HG03139 (cell line): ENCODE results near the gene CYP4B1.

Experiments used
- ATAC-seq: cut with Tn5 transposase; IDR thresholded peaks from one replicate; pipeline ENCODE4 v1.9.1; 2021; ENCODE audit not compliant: unreplicated experiment

CYP4B1 gene

DNA sequence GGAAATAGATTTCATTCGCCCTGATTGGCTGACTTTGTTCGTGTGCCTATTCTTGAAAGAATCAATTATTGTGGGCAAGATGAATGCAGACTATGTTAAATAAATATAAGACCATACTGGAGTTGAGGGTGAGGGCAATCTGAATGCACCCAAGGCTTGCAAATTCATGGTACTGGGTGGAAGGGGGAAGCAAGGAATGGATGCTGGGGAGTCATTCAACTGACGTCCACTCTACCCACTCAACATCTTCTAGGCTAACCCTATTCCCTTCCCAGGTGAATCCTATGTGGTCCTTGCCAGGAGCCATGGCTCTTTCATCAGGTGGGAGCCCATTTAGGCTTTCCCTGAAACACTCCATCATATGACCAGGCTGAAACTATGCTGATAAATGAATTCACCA lies 5.7 kb upstream of the CYP4B1 start:
- ATAC-seq = no peak

DNA sequence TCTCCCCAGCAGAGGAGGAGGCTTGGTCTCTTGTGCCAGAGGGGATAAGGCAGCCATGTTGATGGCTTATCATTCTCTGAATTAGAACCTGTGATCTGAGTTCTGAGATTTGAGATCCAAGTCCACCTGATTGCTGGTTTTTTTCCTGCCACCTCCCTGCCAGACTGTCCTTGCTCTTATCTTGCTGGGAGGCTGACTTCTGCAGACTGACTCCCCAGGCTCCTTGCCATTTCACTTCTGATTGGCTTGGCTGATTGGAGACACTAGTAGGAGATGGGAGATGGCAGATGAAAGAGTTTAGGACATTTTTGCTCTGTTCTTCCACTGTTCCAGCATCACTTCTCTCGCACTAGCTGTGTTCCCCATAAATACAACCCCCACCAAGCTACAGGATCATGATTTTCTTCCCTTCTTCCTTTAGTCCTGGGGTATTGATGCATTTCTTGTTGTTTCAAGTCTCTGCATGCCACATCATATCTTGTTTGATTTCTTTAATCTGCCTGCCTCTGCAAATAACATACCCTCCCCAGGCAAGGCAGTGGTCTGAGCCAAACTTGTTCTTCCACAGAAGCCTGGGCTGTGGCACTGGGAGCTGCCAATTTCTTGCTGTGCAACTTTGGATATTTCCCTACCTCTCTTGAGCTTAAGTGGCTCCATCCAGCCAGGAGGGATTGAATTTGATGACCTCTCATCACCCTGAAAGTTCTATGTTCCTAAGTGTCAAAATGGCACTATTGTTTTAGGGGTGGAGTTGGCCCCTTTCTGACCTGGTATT lies 963 bp upstream of the CYP4B1 start:
- no peak for ATAC-seq

DNA sequence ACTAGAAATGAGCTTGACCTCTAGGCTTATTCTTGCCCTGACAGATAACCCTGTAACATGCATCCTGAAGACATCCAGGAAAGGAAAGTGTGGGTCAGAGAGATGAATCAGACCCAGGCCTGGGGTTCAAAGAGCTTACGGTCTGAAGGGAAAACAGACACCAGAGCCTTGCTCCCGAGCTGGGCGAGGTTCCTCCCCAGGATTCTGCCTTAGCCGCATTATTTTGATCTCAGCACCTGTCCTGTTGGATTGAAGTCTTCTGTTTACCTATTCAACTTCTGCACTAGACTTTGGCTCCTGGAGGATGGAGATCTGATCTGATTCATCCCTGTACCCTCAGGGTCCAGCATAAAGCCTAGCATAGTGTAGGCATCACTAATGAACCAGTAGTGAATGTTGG lies 1.9 kb downstream of the CYP4B1 start:
- ATAC-seq = no peak

DNA sequence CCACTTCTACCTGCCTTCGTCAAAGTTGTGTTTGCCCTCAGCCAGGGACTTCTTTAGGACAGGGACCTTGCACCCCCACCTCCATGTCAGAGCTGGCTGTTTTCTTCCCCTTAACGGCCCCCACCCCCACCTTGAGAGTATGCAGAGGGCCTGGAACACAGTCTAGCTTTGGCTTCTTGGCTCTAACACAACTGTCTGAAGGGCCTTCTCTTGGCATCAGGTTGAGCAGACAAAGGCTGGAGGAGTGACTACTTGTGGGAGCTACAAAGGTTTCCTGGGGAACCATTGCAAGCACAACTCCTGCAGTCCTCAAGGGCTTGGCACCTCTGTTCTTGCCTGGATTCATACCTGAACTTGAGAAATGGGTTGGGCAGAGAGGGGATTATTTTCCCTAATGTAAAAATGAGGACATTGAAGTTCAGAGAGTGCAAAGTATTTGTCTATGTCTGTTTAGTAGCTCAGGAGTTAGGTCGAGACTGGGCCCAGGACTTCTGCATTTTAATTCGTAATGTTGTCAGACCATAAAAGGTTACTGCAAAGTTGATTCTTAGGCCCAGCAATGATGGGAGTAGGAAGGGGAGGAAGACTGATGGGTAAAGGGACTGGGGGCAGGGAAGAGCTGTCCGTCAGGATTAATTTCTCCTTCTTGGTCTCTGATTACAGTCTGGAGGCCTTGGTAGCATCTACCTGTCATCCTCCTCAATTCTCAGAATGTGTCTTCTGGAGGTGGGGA lies 2.6 kb downstream of the CYP4B1 start:
- ATAC-seq = no peak

DNA sequence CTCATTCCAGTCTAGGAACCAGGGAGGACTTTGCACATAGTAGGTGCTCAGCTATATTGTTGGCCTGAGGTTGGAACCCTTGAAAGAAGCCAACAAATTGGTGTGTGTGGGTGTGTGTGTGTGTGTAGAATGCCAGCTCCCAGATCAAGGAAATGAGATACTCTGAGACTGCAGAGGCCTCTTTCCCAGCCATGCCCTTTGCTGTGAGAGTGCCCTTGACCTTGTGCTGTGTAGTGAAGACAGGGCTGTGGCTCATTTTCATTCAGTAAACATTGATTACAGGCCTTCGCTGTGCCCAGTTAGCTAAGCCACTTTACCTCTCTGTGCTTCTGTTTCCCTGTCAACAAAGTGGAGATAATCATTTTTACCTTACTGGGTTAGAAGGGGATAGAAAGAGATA lies 3.2 kb downstream of the CYP4B1 start:
- no peak for ATAC-seq

DNA sequence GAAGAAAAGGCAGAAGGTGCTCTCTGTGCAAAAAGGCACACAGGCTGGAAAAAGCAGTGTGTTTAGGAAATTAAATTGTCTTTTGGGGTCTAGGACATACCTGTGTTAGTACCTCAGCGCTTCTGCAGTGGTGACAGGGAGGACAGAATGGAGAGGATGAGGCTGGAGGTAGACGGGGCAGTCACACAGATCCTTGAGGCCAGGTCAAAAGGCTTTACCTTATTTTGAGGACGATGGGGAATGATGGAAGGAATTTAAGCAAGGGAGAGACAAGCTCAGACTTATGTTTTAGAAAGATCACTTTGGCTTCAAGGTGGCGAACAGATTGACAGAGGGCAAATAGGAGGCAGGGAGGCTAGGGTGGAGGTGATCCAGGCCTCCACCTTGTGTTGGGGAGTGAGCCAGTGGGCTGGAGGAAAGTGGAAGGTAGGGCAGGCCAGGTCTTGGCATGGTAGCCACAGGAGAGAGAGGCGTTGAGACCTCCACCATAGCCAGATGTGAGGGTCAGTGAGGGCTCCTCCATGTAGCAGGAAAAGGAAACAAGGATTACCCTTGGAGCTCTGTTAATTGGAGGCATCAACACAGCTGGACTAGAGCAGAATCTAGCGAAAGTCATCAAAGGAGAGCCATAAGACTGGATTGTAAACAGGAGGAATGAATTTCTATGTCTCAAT lies 4.2 kb downstream of the CYP4B1 start:
- no peak for ATAC-seq

DNA sequence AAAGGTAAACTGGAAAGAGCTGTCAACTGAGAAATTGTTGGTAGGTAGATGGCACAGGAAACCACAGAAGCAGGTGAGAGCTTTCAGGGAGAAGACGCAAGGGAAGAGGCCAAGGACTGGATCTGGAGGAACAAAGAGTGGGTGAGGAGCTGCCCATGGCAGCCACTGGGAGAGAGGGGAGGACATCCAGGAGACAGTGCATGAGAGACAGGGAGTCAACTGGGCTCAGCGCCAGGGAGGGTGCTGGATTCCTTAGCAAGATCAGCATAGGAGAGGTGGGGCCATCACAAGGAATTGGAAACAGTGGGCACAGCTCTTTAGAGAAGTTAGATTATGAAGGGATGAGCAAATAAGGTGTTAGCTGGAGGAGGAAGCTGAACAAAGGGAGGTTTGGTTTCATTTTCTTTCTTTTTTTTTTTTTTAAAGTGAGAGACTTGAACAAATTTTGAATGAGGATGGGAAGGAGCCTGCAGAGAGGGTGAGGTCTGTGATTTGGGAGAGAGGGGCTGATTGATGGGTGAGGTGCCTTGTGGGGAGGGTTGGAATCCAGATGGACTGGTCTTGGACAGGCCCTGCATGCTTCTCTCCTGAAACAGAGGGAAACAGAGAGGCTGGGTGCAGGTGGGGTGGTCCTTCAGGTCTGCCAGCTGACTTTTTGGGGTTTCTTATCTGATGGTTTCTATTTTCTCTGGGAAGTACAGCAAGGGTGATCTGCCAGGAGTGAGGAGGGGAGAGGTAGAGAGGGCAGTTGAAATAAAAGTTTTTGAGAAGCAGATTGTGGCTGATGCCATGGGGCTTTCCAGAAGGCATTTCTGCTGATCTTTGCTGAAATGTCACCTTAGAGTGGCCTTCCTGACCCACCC lies 5.4 kb downstream of the CYP4B1 start:
- ATAC-seq = no peak

DNA sequence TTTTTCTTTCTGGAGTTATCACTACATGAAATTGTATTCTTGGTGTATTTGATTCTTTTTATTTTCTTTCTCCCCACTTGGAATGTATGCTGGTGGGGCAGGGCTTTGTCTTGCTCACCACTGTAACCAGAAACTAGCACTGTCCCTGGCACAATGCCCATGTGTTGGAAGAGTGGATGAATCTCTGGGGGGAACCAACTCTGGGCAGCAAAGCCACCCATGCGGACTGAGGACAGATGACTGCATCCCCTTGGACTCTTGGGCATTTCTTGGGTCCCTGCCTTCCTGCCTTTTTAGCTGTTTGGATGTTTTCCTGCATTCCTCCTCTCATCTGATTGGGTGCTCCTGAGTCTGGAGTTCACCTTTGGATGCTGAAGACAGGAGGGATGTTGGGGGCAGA lies 6.1 kb downstream of the CYP4B1 start:
- no peak for ATAC-seq

DNA sequence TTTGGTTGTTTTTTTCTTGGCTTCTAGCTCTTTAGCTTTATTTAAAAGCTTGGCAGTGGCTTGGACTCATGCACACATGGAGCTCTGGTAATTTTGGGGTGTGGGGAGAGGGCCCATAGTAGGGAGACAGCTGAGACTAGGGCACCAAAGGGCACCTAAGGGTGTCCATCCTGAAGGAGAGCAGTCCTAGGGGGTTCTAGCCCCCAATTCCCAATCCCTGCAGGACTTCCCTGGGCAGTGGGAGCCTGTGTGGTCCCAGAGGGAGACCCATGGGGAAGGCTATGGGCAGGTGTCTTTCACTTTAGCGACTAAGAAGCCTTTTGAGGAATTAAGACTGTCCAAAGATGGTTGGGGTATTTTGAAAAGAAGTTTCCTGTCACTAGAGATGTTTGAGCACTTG lies 6.9 kb downstream of the CYP4B1 start:
- no peak for ATAC-seq

DNA sequence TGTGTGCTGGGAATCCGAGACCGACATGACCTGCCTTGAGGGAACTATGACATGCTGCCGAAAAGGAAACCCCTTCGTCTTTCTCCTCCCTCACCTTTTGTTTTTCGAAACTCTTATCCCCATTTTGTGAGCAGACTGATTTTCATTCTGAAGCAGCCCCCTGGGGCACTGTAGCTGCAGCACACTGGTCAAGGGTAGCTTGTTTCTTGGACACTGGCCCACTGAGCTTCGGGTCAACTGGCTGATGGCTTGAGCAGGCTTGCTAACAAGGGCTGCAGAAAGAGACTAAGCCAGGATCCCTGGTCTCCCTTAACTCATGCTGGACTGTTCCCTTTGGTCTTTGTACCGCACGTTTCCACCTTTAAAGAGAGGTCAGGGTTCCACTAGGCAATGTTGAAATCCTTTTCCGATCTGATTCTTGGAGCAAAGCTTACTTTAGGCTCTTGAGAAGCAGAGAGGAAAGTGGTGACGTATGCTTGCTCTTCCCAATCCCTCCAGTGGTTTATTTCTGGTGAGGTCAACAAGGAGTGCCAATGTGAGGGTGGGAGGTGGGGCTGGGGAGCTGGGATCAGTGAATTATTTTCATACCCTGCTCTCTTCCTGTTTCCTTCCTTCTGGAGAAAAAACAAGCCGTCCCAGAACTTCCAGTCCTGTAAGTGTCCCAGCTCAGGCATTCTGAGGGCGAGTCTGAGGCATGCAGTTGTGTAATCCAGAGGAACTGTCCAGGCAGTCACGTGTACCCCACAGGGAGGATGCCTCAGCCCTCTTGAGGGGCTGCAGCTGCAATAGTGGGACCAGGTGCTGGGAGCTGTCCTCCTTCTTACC lies 7.6 kb downstream of the CYP4B1 start:
- no peak for ATAC-seq

DNA sequence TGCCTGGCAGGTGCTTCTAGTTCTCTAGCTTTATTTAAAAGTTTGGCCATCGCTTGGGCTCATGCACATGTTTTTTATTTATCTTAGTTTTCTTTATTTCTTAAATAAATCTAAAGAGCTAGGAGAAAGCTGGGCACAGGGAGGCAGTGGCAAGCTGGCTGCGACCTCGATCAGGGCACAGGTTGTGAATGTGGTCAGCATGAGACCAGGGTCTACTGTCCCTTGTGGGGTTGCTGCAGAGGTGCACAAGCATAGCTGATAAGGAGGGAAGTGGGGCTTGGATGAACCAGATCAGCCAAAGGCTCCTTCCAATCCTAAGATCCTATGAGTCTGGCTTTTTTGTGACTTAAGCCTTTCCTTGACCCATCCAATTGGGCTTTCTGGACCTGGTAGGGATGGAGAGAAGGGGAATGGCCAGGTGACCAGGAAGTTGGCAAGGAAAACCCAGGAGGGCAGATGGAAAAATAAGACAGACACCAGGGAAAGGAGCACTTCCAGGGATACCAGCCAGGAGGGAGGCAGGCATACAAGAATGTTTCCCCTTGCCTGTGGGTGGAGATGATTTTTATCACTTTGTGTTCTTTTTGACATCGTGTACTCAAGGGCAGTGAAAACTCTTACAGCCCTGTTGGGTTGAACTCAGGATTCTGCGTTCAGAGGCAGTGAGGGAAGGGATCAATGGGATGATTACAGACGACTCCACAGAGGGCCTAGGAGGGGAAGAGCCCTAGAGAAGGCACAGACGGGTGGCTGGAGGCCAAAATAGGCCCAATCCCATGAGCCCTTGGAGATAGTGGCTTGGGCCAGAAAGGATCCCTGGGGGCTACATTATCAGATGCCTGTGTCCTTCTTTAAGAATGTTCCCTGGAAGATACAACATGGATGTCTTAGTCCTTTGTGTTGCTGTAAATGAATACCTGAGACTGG lies 8.5 kb downstream of the CYP4B1 start:
- ATAC-seq = no peak

DNA sequence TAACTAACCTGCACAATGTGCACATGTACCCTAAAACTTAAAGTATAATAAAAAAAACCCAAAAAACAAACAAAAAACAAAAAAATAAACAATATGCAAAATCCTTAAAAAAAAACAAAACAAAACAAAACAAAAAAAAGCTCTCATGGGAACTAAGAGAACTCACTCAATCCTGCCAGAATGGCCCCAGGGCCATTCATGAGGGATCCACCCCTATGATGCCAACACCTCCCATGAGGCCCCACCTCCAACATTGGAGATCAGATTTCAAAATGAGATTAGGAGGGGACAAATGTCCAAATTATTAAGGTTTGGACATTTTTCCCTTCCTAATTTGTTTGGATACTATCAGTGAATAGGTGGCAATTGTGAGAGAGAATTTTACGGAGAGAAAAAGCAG lies 10.2 kb downstream of the CYP4B1 start:
- no peak for ATAC-seq

DNA sequence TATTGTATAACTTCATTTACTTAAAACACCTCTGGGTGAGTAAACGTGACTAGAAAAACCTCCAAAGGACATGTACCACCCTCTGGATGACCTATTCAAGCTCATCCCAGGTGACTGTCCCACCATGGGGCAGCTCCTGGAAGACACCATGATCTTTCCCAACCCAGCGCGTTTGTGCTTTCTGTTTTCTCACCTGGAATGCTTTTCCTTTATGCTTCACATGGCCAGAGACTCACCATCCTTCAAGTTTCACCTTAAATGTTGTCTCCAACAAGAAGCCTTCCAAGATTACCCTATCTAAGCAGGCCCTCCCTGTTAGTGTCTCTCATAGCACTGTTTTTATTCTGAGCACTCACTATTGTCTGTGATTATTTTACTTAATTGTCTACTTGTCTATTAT lies 11.1 kb downstream of the CYP4B1 start:
- no peak for ATAC-seq

DNA sequence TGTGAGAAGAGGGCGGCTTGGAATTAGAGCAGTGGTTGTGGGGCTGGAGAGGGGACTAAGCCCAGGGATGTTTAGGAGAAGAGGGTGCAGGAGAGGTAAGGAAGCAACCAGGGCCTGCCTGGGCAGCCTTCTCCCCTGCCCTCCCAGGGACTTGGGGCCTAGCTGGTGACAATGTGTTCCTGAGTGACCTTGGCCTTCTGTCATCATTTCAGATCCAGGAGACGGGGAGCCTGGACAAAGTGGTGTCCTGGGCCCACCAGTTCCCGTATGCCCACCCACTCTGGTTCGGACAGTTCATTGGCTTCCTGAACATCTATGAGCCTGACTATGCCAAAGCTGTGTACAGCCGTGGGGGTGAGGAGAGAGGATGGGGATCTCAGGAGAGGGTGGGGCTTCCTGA lies 11.8 kb downstream of the CYP4B1 start:
- ATAC-seq = no peak

DNA sequence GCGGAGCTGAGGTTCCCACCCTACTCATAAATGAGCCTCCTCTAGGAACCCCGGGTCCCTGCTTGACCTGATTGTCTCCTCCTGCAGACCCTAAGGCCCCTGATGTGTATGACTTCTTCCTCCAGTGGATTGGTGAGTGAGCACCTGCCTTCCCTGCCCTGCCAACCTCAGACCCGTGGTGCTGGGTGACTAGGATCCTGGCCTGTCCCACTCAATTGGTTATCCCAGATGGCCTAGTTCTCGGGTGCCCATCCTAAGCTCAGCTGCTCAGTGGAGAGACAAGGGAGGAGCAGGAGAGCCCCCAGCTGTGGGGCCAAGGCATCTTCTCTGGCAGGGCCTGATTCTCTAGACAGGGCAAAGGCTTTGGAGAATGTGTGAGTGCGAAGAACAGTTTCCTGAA lies 12.2 kb downstream of the CYP4B1 start:
- ATAC-seq = no peak

DNA sequence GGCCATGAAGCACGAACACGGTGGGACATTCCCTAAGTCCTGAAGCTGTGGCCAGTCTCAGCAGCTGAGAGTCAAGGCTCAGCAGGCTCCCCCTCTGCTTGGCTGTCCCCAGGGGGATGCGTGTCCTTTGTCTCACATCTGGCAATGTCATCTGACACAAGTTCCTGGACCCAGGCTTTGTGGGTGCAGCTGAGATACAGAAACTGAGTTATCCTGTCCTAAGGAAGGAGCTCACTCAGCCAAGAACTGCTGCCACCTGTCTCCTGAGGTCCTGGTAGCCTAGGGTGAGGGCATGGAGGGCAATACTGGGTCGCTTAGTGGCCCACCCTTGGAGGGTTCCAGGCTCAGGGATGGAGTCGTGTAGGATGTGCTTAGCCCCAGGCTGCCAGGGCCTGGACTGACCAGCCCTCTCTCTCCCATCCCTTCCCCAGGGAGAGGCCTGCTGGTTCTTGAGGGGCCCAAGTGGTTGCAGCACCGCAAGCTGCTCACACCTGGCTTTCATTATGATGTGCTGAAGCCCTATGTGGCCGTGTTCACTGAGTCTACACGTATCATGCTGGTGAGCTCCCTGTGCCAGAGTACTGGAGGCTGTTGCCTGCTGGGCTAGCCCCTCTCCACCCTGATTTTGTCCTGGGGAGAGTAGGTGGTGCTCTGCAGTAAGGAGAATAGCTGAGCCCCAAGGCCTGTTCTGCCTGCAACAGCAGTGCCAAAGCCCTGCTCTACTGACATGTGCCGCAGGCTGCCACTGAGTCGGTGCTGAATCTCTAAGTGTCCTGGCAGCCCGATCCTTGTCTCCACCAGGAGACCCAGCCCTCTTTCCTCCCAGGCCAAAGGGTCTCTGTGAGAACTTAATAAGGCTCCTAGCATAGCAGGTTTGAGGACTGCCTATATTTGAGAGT lies 13.5 kb downstream of the CYP4B1 start:
- ATAC-seq = no peak

DNA sequence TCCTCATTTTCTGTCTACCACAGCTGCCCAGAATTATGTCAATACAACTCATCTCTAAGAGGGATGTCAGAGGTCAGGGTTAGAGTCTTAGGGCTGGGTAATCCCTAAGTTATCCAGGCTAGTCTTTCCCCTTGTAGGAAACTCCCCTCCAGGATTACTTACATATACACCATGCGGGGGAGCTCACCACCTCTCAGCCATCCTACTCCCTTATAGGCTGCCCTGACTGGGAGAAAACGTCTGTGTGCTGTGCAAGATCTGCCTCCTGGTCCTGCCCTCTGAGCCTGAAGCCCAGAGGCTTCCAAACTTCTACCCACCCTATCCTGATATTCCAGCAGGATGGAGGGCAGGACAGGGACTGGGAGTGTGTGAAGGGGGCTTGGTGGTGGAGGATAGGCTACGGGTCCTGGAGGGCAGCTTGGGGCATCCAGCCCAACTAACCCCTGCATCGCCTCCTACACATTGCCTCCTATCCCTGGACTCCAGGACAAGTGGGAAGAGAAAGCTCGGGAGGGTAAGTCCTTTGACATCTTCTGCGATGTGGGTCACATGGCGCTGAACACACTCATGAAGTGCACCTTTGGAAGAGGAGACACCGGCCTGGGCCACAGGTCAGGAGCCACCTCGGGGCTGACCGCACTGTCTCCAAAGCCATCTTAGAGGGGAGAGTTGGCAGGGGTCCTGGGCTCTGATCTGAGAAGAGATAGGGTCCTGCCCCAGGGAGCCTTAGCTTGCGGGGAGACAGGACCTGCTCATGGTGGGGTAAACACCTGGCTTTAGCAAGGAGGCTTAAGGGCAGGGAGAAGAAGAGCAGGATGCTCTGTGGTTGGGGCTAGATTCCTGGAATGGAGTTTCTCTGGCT lies 14.4 kb downstream of the CYP4B1 start:
- ATAC-seq = no peak
